Measurements from ENCODE around the gene CHD9NB.

Gene CHD9NB

GRCh38 chr16:53056392-53056881 is 3.7 kb upstream of the CHD9NB start:
- TF ChIP-seq SNAI2 (CRISPR knock-in tag; IDR thresholded peaks at IDR 0.05) (no peak), GLIS3 (CRISPR knock-in tag; IDR thresholded peaks at IDR 0.05) (no peak), ZNF70 (CRISPR knock-in tag; IDR thresholded peaks at IDR 0.05) (no peak)
- TF ChIP-seq, protein P1, sequence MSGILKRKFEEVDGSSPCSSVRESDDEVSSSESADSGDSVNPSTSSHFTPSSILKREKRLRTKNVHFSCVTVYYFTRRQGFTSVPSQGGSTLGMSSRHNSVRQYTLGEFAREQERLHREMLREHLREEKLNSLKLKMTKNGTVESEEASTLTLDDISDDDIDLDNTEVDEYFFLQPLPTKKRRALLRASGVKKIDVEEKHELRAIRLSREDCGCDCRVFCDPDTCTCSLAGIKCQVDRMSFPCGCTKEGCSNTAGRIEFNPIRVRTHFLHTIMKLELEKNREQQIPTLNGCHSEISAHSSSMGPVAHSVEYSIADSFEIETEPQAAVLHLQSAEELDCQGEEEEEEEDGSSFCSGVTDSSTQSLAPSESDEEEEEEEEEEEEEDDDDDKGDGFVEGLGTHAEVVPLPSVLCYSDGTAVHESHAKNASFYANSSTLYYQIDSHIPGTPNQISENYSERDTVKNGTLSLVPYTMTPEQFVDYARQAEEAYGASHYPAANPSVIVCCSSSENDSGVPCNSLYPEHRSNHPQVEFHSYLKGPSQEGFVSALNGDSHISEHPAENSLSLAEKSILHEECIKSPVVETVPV (CRISPR knock-in tag; IDR thresholded peaks at IDR 0.05): no peak
- TF ChIP-seq, protein P2, sequence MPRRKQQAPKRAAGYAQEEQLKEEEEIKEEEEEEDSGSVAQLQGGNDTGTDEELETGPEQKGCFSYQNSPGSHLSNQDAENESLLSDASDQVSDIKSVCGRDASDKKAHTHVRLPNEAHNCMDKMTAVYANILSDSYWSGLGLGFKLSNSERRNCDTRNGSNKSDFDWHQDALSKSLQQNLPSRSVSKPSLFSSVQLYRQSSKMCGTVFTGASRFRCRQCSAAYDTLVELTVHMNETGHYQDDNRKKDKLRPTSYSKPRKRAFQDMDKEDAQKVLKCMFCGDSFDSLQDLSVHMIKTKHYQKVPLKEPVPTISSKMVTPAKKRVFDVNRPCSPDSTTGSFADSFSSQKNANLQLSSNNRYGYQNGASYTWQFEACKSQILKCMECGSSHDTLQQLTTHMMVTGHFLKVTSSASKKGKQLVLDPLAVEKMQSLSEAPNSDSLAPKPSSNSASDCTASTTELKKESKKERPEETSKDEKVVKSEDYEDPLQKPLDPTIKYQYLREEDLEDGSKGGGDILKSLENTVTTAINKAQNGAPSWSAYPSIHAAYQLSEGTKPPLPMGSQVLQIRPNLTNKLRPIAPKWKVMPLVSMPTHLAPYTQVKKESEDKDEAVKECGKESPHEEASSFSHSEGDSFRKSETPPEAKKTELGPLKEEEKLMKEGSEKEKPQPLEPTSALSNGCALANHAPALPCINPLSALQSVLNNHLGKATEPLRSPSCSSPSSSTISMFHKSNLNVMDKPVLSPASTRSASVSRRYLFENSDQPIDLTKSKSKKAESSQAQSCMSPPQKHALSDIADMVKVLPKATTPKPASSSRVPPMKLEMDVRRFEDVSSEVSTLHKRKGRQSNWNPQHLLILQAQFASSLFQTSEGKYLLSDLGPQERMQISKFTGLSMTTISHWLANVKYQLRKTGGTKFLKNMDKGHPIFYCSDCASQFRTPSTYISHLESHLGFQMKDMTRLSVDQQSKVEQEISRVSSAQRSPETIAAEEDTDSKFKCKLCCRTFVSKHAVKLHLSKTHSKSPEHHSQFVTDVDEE (CRISPR knock-in tag; IDR thresholded peaks at IDR 0.05): no peak
- ATAC-seq: no peak

GRCh38 chr16:53055541-53056391 is 3.1 kb upstream of the CHD9NB start:
- TF ChIP-seq SNAI2 (CRISPR knock-in tag; IDR thresholded peaks at IDR 0.05) (0 out of 2 replicates have a peak, but pooled peaks have one; percentile 39), PATZ1 (CRISPR knock-in tag; IDR thresholded peaks at IDR 0.05; ENCODE audit: borderline replicate concordance) (no peak)
- peak; percentile 39 for ATAC-seq

DNA sequence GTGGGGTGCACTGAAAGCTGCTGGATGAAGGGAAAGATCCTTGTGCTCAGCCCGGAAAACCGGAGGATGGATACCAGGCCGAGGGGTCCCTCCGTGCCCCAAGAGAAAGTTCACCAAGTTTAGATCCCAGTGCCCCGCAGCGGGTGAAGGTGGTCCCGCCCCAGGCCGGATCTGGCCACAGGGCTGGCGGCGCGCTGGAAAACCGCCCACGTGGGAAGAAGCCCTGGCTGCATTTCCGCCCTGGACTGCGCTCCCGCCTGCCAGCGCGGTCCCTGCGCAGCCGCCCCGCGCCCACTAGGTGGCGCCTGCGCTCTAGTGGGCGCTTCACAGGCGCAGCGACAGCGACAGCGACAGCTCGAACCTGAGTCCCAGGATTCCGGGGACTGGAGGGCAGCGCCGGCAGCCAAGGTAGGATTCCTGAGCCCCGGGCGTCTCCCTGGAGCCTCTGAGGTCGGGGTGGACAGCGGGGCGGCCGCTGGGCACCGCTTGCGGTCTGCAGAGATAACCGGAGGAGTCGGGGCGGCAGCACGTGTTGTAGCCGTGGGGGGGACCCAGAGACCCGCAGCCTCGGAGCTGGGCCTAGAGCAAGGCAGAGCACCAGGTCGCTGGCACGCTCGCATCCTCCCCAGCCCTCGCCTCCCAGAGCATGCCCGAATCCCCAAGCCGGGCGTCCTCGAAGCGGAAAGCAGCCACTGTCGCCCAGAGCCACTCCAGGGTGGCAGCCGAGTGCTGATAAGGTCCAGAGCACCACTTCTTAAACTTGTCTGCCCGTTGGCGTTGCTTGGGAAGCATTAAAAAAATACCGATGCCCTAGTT is 2.2 kb upstream of the CHD9NB start, which contains the start of gene CHD9:
TSS of gene CHD9 (plus strand) at position 322 of the 816 bp plus-strand sequence. CDS start 101,099 bp downstream, outside the sequence.
- 0 out of 2 replicates have a peak, but pooled peaks have one; percentile 13 for TF ChIP-seq CSDC2 (CRISPR knock-in tag; IDR thresholded peaks at IDR 0.05)
- TF ChIP-seq, protein P2 (CRISPR knock-in tag; IDR thresholded peaks at IDR 0.05): 0 out of 2 replicates have a peak, but pooled peaks have one; percentile 53
- TF ChIP-seq, protein P1 (CRISPR knock-in tag; IDR thresholded peaks at IDR 0.05): 0 out of 2 replicates have a peak, but pooled peaks have one; percentile 20
- TF ChIP-seq ZC3H10 (CRISPR knock-in tag; IDR thresholded peaks at IDR 0.05): no peak
- 0 out of 2 replicates have a peak, but pooled peaks have one; percentile 7 for TF ChIP-seq PATZ1 (CRISPR knock-in tag; IDR thresholded peaks at IDR 0.05; ENCODE audit: borderline replicate concordance)
- peak; percentile 71; the same call in 1 of the 2 replicates for TF ChIP-seq ZNF70 (CRISPR knock-in tag; IDR thresholded peaks at IDR 0.05)
- TF ChIP-seq ESRRG (CRISPR knock-in tag; IDR thresholded peaks at IDR 0.05): no peak
- ATAC-seq: peak; percentile 86

Data from SK-N-SH treated with all-trans-retinoic acid at 6 μM for 48 hours (cell line).